GM19463 (cell line): ENCODE measurements around the gene FAM9B.
"Not testable (repeated sequence)": the region's sequence is repeated elsewhere in the genome, so short reads cannot be mapped to it uniquely, and the experiment has no call there.

ENCODE experiments used
- ATAC-seq: cut with Tn5 transposase; IDR thresholded peaks from one replicate; pipeline ENCODE4 v1.9.1; 2021; ENCODE audit warnings: mild to moderate bottlenecking, moderate library complexity; ENCODE audit not compliant: unreplicated experiment

The FAM9B gene

GRCh38 chrX:9033989-9034388 lies at the start of gene FAM9B:
TSS of gene FAM9B (minus strand) at chrX:9034127. CDS start at chrX:9032986, 1,141 bp downstream.
- ATAC-seq: no peak

- no peak for ATAC-seq
These were observed 47.3 kb upstream of the FAM9B start for GRCh38 chrX:9081271-9081670.

GRCh38 chrX:9074326-9074725 lies 40.4 kb upstream of the FAM9B start:
- no peak for ATAC-seq

GRCh38 chrX:9072281-9072680 lies 38.4 kb upstream of the FAM9B start:
- ATAC-seq: no peak

GRCh38 chrX:9071031-9071650 lies 37.2 kb upstream of the FAM9B start:
- no peak for ATAC-seq

- no peak for ATAC-seq
These were observed 35.6 kb upstream of the FAM9B start for GRCh38 chrX:9069573-9069972.

GRCh38 chrX:9064694-9065093 lies 30.8 kb upstream of the FAM9B start:
- ATAC-seq: no peak

GRCh38 chrX:9062641-9063040 lies 28.7 kb upstream of the FAM9B start:
- ATAC-seq: no peak

GRCh38 chrX:9055354-9055753 lies 21.4 kb upstream of the FAM9B start:
- no peak for ATAC-seq

- ATAC-seq: no peak
These were observed 18.2 kb upstream of the FAM9B start for GRCh38 chrX:9052081-9052480.

- no peak for ATAC-seq
These were observed 16.4 kb upstream of the FAM9B start for GRCh38 chrX:9050331-9050730.

- no peak for ATAC-seq
These were observed 14.9 kb upstream of the FAM9B start for GRCh38 chrX:9048801-9049200.

GRCh38 chrX:9038244-9038643 lies 4.3 kb upstream of the FAM9B start:
- no peak for ATAC-seq

GRCh38 chrX:9037296-9037695 lies 3.4 kb upstream of the FAM9B start:
- no peak for ATAC-seq

GRCh38 chrX:9033586-9033985 lies 341 bp downstream of the FAM9B start:
- no peak for ATAC-seq

- no peak for ATAC-seq
These were observed 748 bp downstream of the FAM9B start for GRCh38 chrX:9033179-9033578.

- no peak for ATAC-seq
These were observed 10.6 kb downstream of the FAM9B start for GRCh38 chrX:9023293-9023692.

GRCh38 chrX:9019151-9019550 lies 14.8 kb downstream of the FAM9B start:
- no peak for ATAC-seq

- ATAC-seq: not testable (repeated sequence)
These were observed 15.6 kb downstream of the FAM9B start for GRCh38 chrX:9018332-9018731.

- ATAC-seq: no peak
These were observed 30.9 kb downstream of the FAM9B start for GRCh38 chrX:9003041-9003440.

- ATAC-seq: no peak
These were observed 45.5 kb downstream of the FAM9B start for GRCh38 chrX:8988446-8988845.

- no peak for ATAC-seq
These were observed 46.2 kb downstream of the FAM9B start for GRCh38 chrX:8987672-8988250.

- ATAC-seq: no peak
These were observed 49.7 kb downstream of the FAM9B start for GRCh38 chrX:8984231-8984630.
